Measurements from ENCODE around the gene TAS2R60. TPM values are rescaled to one million over a fixed set of nuclear protein-coding genes. Genes with fewer than 3 reads are reported as not detected.

TAS2R60 gene
- polyA plus RNA-seq, 3 donors = 0.35 TPM; not detected in 2

GRCh38 chr7:143460271-143460979 is 17.2 kb downstream of the TAS2R60 start:
- no peak for DNase-seq
- Histone ChIP-seq H3K36me3 (replicated peaks in 1 of 2; ENCODE audit: control insufficient read depth in 1 of 2, insufficient read depth in 2 of 2, low read length in 2 of 2) (no peaks in the 10 kb centered on the region), H2AFZ (ENCODE audit: insufficient read depth, low read depth, low read length, poor library complexity, severe bottlenecking) (no peak overlapping the region), H3K4me1 (ENCODE audit: control insufficient read depth in 1 of 2, insufficient read depth in 2 of 2, low read length in 2 of 2) (peaks cover 30 to 40% of the 10 kb centered on the region in 2 donors), H3K9me3 (replicated peaks in 1 of 2; ENCODE audit: control insufficient read depth in 1 of 2, insufficient read depth in 1 of 2, low read length in 2 of 2) (peaks cover 0 to 5% of the 10 kb centered on the region in 2 donors), H3K4me3 (replicated peaks in 1 of 3; ENCODE audit: low read depth in 2 of 3, low read length in 3 of 3) (no peak overlapping the region), H3K4me2 (replicated peaks; ENCODE audit: extremely low read depth, low read length, poor library complexity, severe bottlenecking) (no peak overlapping the region), H3K27me3 (ENCODE audit: control insufficient read depth in 2 of 2, insufficient read depth in 2 of 2, low read length in 2 of 2) (no peaks in the 10 kb centered on the region), H3K27ac (ENCODE audit: low read depth in 1 of 2, low read length in 2 of 2) (no peak overlapping the region), H3K79me2 (ENCODE audit: insufficient read depth, low read length) (peaks cover 15% of the 10 kb centered on the region), H3K9ac (ENCODE audit: insufficient read depth, low read length, poor library complexity, severe bottlenecking) (no peak overlapping the region), H4K20me1 (ENCODE audit: insufficient read depth, low read length) (no peaks in the 10 kb centered on the region)
- Mint-ChIP-seq H3K4me3 (no peak overlapping the region), H3K9me3 (peaks cover 0 to 9% (median 2%) of the 10 kb centered on the region in 7 donors), H3K36me3 (peaks cover 4 to 7% of the 10 kb centered on the region in 2 donors), H3K27ac (peak overlapping the region in 1 of 7 donors; percentile 54), H3K27me3 (ENCODE audit: low read depth in 3 of 3) (no peaks in the 10 kb centered on the region), H3K4me1 (peaks cover 46% of the 10 kb centered on the region)
- no peak for TF ChIP-seq CTCF (IDR thresholded peaks at IDR 0.05)
- WGBS (ENCODE audit: insufficient coverage) = 83% methylated on average over 2 of the region's 4 CpGs
- intact Hi-C loops (cut with micrococcal nuclease) = no loop called here

DNA sequence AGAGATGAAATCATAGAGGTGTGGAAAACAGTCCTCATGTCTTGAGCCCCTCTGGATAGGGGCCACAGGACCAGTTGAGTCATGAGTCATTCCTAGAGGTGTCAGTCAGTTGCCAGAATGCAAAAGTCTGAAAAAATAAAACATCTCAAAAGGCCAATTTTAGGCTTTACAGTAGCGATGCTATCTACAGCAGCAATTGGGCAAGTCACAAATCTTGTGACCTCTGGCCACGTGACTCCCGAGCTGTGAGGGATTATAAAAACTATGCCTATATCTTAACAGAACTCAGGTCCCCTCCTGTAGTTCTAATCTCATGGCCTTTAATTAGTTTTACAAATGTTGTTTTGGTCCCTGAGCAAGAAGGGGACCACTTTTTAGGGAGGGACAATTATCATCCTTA is 18.8 kb downstream of the TAS2R60 start:
- Mint-ChIP-seq H3K27me3 (ENCODE audit: low read depth in 3 of 3) (peaks cover 0 to 2% (median 0%) of the 10 kb centered on the region in 3 donors), H3K9me3 (peaks cover 0 to 7% (median 2%) of the 10 kb centered on the region in 7 donors), H3K4me1 (peaks cover 42% of the 10 kb centered on the region), H3K27ac (peak overlapping the region in 3 of 7 donors; percentile 9 to 51 (median 50)), H3K4me3 (no peak overlapping the region), H3K36me3 (peaks cover 5 to 7% of the 10 kb centered on the region in 2 donors)
- Histone ChIP-seq H3K27me3 (ENCODE audit: control insufficient read depth in 2 of 2, insufficient read depth in 2 of 2, low read length in 2 of 2) (no peaks in the 10 kb centered on the region), H3K9ac (ENCODE audit: insufficient read depth, low read length, poor library complexity, severe bottlenecking) (no peak overlapping the region), H3K36me3 (replicated peaks in 1 of 2; ENCODE audit: control insufficient read depth in 1 of 2, insufficient read depth in 2 of 2, low read length in 2 of 2) (no peaks in the 10 kb centered on the region), H3K9me3 (replicated peaks in 1 of 2; ENCODE audit: control insufficient read depth in 1 of 2, insufficient read depth in 1 of 2, low read length in 2 of 2) (peaks cover 0 to 5% of the 10 kb centered on the region in 2 donors), H3K4me2 (replicated peaks; ENCODE audit: extremely low read depth, low read length, poor library complexity, severe bottlenecking) (no peak overlapping the region), H3K4me1 (ENCODE audit: control insufficient read depth in 1 of 2, insufficient read depth in 2 of 2, low read length in 2 of 2) (peaks cover 30 to 40% of the 10 kb centered on the region in 2 donors), H4K20me1 (ENCODE audit: insufficient read depth, low read length) (no peaks in the 10 kb centered on the region), H3K27ac (ENCODE audit: low read depth in 1 of 2, low read length in 2 of 2) (no peak overlapping the region), H3K79me2 (ENCODE audit: insufficient read depth, low read length) (peaks cover 19% of the 10 kb centered on the region), H2AFZ (ENCODE audit: insufficient read depth, low read depth, low read length, poor library complexity, severe bottlenecking) (no peak overlapping the region), H3K4me3 (replicated peaks in 1 of 3; ENCODE audit: low read depth in 2 of 3, low read length in 3 of 3) (no peak overlapping the region)
- WGBS (ENCODE audit: insufficient coverage) = no CpG with 5 or more reads among the region's 3 CpGs
- no peak for DNase-seq
- intact Hi-C loops (cut with micrococcal nuclease) = no loop called here
- no peak for TF ChIP-seq CTCF (IDR thresholded peaks at IDR 0.05)

All from CD14-positive monocyte (primary cell).